ENCODE results near the gene SLC27A3. TPM values are rescaled to one million over a fixed set of nuclear protein-coding genes. Genes with fewer than 3 reads are reported as not detected.

Gene SLC27A3
- total and polyA plus RNA-seq, 10 of the 15 experiments (the other 5 are each of a cell fraction or from before 2014, with no cell fraction given): 2.6 to 18.1 (median 8.3) TPM

DNA sequence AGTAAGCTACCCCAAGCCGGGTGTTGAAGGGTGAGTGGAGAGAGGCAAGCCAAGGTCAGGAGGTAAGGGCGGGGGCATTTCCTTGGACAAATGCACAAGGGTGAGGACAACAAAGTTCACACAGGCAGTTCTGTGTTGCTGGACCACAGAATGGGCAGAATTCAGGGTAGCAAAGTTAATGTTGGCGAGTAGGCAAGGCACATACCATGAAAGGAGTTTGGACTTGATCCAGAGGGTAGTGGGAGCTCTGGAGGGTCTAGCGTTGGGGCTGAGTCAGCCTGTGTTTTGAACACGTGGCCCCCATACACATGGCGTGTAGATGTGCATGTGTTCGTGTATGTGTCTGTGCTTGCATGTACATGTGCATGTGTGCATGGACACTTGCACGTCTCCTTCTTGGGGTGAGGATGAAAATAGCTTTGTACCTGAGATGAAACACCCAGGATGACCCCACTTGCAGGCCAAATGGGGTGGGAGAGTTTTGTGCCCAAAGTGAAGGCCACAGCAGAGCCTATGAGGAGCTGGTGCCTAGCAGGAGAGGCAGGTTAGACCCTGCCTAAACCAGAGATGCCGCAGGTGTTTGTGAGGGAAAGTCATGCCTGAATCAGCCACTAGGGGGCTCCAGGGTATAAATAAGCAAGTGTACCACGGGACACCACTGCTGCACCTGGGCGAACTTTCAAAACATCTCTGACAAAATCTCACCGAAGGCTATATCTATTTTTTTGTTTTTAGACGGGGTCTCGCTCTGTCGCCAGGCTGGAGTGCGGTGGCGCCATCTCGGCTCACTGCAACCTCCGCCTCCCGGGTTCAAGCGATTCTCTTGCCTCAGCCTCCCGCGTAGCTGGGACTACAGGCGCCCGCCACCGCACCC lies 21.8 kb downstream of the SLC27A3 start (continued):
- TF ChIP-seq, protein P1, sequence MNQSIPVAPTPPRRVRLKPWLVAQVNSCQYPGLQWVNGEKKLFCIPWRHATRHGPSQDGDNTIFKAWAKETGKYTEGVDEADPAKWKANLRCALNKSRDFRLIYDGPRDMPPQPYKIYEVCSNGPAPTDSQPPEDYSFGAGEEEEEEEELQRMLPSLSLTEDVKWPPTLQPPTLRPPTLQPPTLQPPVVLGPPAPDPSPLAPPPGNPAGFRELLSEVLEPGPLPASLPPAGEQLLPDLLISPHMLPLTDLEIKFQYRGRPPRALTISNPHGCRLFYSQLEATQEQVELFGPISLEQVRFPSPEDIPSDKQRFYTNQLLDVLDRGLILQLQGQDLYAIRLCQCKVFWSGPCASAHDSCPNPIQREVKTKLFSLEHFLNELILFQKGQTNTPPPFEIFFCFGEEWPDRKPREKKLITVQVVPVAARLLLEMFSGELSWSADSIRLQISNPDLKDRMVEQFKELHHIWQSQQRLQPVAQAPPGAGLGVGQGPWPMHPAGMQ (IDR thresholded peaks at IDR 0.05; ENCODE audit: borderline replicate concordance): no peak
- TF ChIP-seq, protein P2, sequence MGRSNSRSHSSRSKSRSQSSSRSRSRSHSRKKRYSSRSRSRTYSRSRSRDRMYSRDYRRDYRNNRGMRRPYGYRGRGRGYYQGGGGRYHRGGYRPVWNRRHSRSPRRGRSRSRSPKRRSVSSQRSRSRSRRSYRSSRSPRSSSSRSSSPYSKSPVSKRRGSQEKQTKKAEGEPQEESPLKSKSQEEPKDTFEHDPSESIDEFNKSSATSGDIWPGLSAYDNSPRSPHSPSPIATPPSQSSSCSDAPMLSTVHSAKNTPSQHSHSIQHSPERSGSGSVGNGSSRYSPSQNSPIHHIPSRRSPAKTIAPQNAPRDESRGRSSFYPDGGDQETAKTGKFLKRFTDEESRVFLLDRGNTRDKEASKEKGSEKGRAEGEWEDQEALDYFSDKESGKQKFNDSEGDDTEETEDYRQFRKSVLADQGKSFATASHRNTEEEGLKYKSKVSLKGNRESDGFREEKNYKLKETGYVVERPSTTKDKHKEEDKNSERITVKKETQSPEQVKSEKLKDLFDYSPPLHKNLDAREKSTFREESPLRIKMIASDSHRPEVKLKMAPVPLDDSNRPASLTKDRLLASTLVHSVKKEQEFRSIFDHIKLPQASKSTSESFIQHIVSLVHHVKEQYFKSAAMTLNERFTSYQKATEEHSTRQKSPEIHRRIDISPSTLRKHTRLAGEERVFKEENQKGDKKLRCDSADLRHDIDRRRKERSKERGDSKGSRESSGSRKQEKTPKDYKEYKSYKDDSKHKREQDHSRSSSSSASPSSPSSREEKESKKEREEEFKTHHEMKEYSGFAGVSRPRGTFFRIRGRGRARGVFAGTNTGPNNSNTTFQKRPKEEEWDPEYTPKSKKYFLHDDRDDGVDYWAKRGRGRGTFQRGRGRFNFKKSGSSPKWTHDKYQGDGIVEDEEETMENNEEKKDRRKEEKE (IDR thresholded peaks at IDR 0.05): no peak
- TF ChIP-seq POLR2A (IDR thresholded peaks at IDR 0.05; ENCODE audit: low read depth, low read length) (no peak), YBX1 (IDR thresholded peaks at IDR 0.05) (no peak), EGR1 (IDR thresholded peaks at IDR 0.05; ENCODE audit: borderline replicate concordance in 1 of 2, low read depth in 2 of 2, low read length in 2 of 2) (no peak), BCL11A (IDR thresholded peaks at IDR 0.05; ENCODE audit: low read depth, low read length) (no peak), RB1 (IDR thresholded peaks at IDR 0.05; ENCODE audit: borderline replicate concordance) (no peak), FOXM1 (IDR thresholded peaks at IDR 0.05; ENCODE audit: low read depth, low read length) (no peak), RBBP5 (conservative IDR thresholded peaks at IDR 0.05) (no peak), CBX3 (IDR thresholded peaks at IDR 0.05; ENCODE audit: borderline replicate concordance, low read depth) (no peak), NRF1 (conservative IDR thresholded peaks at IDR 0.05; ENCODE audit: low read depth, low read length) (no peak), TARDBP (IDR thresholded peaks at IDR 0.05; ENCODE audit: borderline replicate concordance) (no peak), WRNIP1 (IDR thresholded peaks at IDR 0.05; ENCODE audit: borderline replicate concordance, low read depth, low read length) (no peak), NR2C2 (IDR thresholded peaks at IDR 0.05; ENCODE audit: borderline replicate concordance, control insufficient read depth, insufficient read length, low read depth) (no peak), ZNF24 (IDR thresholded peaks at IDR 0.05) (no peak), KAT2A (conservative IDR thresholded peaks at IDR 0.05; ENCODE audit: control insufficient read depth, low read depth, low read length) (no peak), NFYB (IDR thresholded peaks at IDR 0.05; ENCODE audit: insufficient read depth, low read depth, low read length) (no peak), SREBF2 (IDR thresholded peaks at IDR 0.05; ENCODE audit: low read length) (no peak), PML (IDR thresholded peaks at IDR 0.05; ENCODE audit: low read length) (no peak), HCFC1 (IDR thresholded peaks at IDR 0.05; ENCODE audit: low read length) (peak; percentile 28; the same call in 1 of the 2 replicates)
- TF ChIP-seq, protein P3, sequence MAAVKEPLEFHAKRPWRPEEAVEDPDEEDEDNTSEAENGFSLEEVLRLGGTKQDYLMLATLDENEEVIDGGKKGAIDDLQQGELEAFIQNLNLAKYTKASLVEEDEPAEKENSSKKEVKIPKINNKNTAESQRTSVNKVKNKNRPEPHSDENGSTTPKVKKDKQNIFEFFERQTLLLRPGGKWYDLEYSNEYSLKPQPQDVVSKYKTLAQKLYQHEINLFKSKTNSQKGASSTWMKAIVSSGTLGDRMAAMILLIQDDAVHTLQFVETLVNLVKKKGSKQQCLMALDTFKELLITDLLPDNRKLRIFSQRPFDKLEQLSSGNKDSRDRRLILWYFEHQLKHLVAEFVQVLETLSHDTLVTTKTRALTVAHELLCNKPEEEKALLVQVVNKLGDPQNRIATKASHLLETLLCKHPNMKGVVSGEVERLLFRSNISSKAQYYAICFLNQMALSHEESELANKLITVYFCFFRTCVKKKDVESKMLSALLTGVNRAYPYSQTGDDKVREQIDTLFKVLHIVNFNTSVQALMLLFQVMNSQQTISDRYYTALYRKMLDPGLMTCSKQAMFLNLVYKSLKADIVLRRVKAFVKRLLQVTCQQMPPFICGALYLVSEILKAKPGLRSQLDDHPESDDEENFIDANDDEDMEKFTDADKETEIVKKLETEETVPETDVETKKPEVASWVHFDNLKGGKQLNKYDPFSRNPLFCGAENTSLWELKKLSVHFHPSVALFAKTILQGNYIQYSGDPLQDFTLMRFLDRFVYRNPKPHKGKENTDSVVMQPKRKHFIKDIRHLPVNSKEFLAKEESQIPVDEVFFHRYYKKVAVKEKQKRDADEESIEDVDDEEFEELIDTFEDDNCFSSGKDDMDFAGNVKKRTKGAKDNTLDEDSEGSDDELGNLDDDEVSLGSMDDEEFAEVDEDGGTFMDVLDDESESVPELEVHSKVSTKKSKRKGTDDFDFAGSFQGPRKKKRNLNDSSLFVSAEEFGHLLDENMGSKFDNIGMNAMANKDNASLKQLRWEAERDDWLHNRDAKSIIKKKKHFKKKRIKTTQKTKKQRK (IDR thresholded peaks at IDR 0.05; ENCODE audit: low read depth, low read length): no peak
- TF ChIP-seq, protein P4, sequence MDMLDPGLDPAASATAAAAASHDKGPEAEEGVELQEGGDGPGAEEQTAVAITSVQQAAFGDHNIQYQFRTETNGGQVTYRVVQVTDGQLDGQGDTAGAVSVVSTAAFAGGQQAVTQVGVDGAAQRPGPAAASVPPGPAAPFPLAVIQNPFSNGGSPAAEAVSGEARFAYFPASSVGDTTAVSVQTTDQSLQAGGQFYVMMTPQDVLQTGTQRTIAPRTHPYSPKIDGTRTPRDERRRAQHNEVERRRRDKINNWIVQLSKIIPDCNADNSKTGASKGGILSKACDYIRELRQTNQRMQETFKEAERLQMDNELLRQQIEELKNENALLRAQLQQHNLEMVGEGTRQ (IDR thresholded peaks at IDR 0.05; ENCODE audit: borderline replicate concordance, low read depth, low read length): no peak

All from GM12878 (cell line).